Esophagus mucosa (tissue), 1 donor: ENCODE measurements around the gene TENM4. TPM values are rescaled to one million over a fixed set of nuclear protein-coding genes. Genes with fewer than 3 reads are reported as not detected.

Source experiments
- ATAC-seq: fragments of 200-7000 bp; cut with Tn5 transposase; one replicate; pipeline ENCODE4 v1.9.1; 2020
- total RNA-seq: library from RNA; stranded (reverse); gene quantifications from one replicate; pipeline ENCODE4 v1.2.4, GENCODE V29; 2023
- donor health status: DM: yes; HTN: yes; CAD: no.

TENM4 gene
- total RNA-seq, 1 donor from 2014 or later: 21.8 TPM

- no peak for ATAC-seq
These were observed 272.2 kb downstream of the TENM4 start for GRCh38 chr11:79168530-79169110.

GRCh38 chr11:79167510-79168188 is 273.2 kb downstream of the TENM4 start:
- ATAC-seq: peak; percentile 47

- ATAC-seq: peak; percentile 83
These were observed 274.9 kb downstream of the TENM4 start for GRCh38 chr11:79165908-79166307.

GRCh38 chr11:79160791-79161403 is 279.9 kb downstream of the TENM4 start:
- peak; percentile 86 for ATAC-seq

- no peak for ATAC-seq
These were observed 281.0 kb downstream of the TENM4 start for GRCh38 chr11:79159657-79160450.

GRCh38 chr11:79157738-79158137 is 283.1 kb downstream of the TENM4 start:
- peak; percentile 44 for ATAC-seq

GRCh38 chr11:79156031-79156430 is 284.8 kb downstream of the TENM4 start:
- ATAC-seq: peak; percentile 33

- no peak for ATAC-seq
These were observed 285.6 kb downstream of the TENM4 start for GRCh38 chr11:79155237-79155636.

GRCh38 chr11:79152511-79152910 is 288.3 kb downstream of the TENM4 start:
- no peak for ATAC-seq

GRCh38 chr11:79151396-79151795 is 289.4 kb downstream of the TENM4 start:
- ATAC-seq: no peak

- peak; percentile 88 for ATAC-seq
These were observed 289.9 kb downstream of the TENM4 start for GRCh38 chr11:79150966-79151365.

GRCh38 chr11:79150320-79150719 is 290.5 kb downstream of the TENM4 start:
- ATAC-seq: no peak

GRCh38 chr11:79147731-79148130 is 293.1 kb downstream of the TENM4 start:
- no peak for ATAC-seq

GRCh38 chr11:79147011-79147410 is 293.8 kb downstream of the TENM4 start:
- no peak for ATAC-seq

GRCh38 chr11:79139900-79140299 is 300.9 kb downstream of the TENM4 start:
- no peak for ATAC-seq

- ATAC-seq: no peak
These were observed 311.1 kb downstream of the TENM4 start for GRCh38 chr11:79129702-79130101.

- ATAC-seq: no peak
These were observed 312.5 kb downstream of the TENM4 start for GRCh38 chr11:79128291-79128690.

- ATAC-seq: no peak
These were observed 318.1 kb downstream of the TENM4 start for GRCh38 chr11:79122759-79123158.

- ATAC-seq: no peak
These were observed 319.5 kb downstream of the TENM4 start for GRCh38 chr11:79121351-79121750.

GRCh38 chr11:79119491-79120284 is 321.1 kb downstream of the TENM4 start:
- no peak for ATAC-seq

- peak; percentile 64 for ATAC-seq
These were observed 323.3 kb downstream of the TENM4 start for GRCh38 chr11:79117488-79117887.

GRCh38 chr11:79116600-79116999 is 324.2 kb downstream of the TENM4 start:
- no peak for ATAC-seq
